Dendritic cell treated with granulocyte-macrophage colony-stimulating factor and Interleukin-4, amounts not matched to agents 40 ng/mL and 50 ng/mL, for 4 days (primary cell): Measurements from ENCODE around the gene FTSJ3.
"Not testable (repeated sequence)": the region's sequence is repeated elsewhere in the genome, so short reads cannot be mapped to it uniquely, and the experiment has no call there.

Source experiments
- H3K27ac Mint-ChIP-seq: one replicate; pipeline ENCODE4 v1.8.0; 2022; ENCODE audit warnings: mild to moderate bottlenecking, mixed read lengths
- H3K27me3 Mint-ChIP-seq: one replicate; pipeline ENCODE4 v1.8.0; 2022; ENCODE audit warnings: mild to moderate bottlenecking, mixed read lengths
- H3K36me3 Mint-ChIP-seq: one replicate; pipeline ENCODE4 v1.8.0; 2022; ENCODE audit warnings: low read depth, mixed read lengths
- H3K4me1 Mint-ChIP-seq: one replicate; pipeline ENCODE4 v1.8.0; 2022; ENCODE audit warnings: low read depth, mixed read lengths
- H3K4me3 Mint-ChIP-seq: one replicate; pipeline ENCODE4 v1.8.0; 2022; ENCODE audit warnings: mild to moderate bottlenecking, moderate library complexity, mixed read lengths
- H3K9me3 Mint-ChIP-seq: one replicate; pipeline ENCODE4 v1.8.0; 2022; ENCODE audit warnings: mixed read lengths
- intact Hi-C: fragments of 100-400 bp; cut with micrococcal nuclease; formaldehyde crosslinking; loops from one replicate; pipeline ENCODE4 v1.15.0; 2022

Gene FTSJ3

DNA sequence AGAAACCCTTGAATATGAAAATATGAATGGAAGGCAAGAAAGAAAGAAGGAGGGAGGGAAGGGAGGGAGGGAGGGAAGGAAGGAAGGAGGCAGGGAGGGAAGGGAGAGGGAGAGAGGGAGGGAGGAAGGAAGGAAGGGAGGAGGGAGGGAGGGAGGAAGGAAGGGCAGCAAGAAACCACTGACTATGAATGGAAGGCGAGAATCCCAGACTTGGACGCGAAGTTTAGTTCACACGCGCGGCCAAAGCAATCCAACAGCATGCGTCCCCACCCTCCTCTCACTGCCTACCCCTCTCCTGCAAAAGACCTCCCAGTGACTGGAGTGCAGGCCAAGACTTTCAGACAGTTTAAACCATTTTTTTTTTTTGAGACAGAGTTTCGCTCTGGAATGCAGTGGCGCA lies 22.9 kb upstream of the FTSJ3 start:
- Mint-ChIP-seq H3K4me3 (no peak overlapping the region), H3K27me3 (peaks cover 7% of the 10 kb centered on the region), H3K9me3 (peaks cover 8% of the 10 kb centered on the region), H3K4me1 (peaks cover 15% of the 10 kb centered on the region), H3K27ac (no peak overlapping the region), H3K36me3 (no peaks in the 10 kb centered on the region)
- intact Hi-C loops: no loop called here

GRCh38 chr17:63848834-63849689 lies 21.6 kb upstream of the FTSJ3 start:
- intact Hi-C loops: loop anchor here (1.0 kb wide), 1 partner anchor 8 kb away; no protein-coding TSS in a partner anchor
- Mint-ChIP-seq H3K4me3 (peak overlapping the region; percentile 83), H3K27ac (peak overlapping the region; percentile 99), H3K9me3 (peaks cover 8% of the 10 kb centered on the region), H3K27me3 (peaks cover 7% of the 10 kb centered on the region), H3K4me1 (peaks cover 18% of the 10 kb centered on the region), H3K36me3 (no peaks in the 10 kb centered on the region)

DNA sequence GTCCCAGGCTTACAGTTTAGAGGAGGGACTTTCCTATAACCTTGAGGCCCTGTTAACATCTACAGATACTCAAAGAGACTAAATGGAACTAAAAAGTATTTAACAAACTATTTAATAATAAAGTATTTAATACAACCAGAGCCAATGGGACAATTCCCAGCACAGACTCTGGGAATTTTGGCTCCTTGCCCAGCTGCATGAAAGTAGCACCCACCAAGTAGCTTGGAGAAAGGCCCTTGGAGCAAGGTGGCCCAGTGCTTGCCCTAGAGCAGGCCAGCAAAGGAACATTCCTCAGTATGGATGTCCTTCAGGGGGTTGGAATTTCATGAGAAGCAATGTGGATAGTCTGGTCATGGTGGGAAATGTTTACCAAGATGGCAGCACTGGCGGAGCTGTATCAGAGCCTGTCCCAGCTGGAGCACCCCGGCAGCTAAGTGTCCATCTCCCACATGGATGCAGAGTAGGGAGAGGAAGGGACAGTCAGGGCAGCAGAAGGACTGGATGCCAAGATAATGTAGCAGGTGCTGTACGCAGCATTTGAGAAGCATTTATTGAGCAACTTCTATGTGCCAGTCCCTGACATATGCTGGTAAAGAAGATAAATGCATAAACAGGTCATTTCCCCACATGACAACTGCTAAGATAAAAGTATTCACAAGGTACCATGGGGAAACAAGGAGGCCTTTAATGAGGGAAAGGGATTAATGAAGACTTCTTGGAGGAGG lies 20.2 kb upstream of the FTSJ3 start:
- Mint-ChIP-seq H3K27me3 (peaks cover 7% of the 10 kb centered on the region), H3K4me3 (no peak overlapping the region), H3K4me1 (peaks cover 28% of the 10 kb centered on the region), H3K27ac (peak overlapping the region; percentile 59), H3K9me3 (peaks cover 8% of the 10 kb centered on the region), H3K36me3 (no peaks in the 10 kb centered on the region)
- intact Hi-C loops: no loop called here

GRCh38 chr17:63845509-63845908 lies 18.0 kb upstream of the FTSJ3 start:
- H3K27ac Mint-ChIP-seq: no peak overlapping the region
- intact Hi-C loops: no loop called here
- peaks cover 18% of the 10 kb centered on the region for H3K36me3 Mint-ChIP-seq
- peaks cover 7% of the 10 kb centered on the region for H3K27me3 Mint-ChIP-seq
- H3K4me3 Mint-ChIP-seq: no peak overlapping the region
- H3K4me1 Mint-ChIP-seq: peaks cover 40% of the 10 kb centered on the region
- peaks cover 8% of the 10 kb centered on the region for H3K9me3 Mint-ChIP-seq

DNA sequence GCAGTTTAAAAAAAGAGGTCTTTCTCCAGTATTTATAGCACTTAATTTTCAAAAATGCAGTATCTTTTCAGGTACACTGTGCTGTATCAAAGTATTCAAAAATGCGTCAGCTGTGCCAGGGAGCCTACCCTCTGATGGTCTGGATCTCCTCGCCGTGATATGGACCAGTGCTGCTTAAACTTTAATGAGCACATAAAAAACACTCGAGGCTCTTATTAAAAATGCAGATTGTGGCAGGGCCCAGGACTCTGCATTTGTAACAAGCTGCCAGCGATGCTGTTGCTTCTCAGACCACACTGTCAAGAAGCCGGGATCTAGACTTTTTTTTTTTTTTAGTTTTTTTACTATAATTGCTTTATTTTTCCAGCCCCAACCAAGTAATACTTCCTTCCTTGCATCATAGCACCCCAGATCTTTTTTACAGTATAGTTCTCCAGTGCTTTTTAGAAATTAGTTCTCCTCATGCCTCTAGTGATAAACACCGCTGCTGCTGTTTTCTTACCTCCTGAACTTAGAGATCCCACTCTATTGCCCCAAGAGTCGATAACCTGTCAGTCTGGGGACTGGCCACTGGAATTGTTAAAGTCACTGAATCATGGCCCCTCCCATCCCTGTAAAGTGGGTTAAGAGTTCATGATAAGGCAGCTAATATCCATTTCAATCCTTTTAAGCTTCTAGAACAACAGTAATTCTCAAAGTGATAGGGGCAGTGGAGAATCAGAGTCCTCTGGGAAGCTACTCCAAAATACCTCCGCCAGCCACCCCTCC lies 16.6 kb upstream of the FTSJ3 start:
- H3K4me1 Mint-ChIP-seq: peaks cover 46% of the 10 kb centered on the region
- peaks cover 18% of the 10 kb centered on the region for H3K36me3 Mint-ChIP-seq
- H3K27ac Mint-ChIP-seq: peak overlapping the region; percentile 93
- H3K9me3 Mint-ChIP-seq: peaks cover 8% of the 10 kb centered on the region
- no peaks in the 10 kb centered on the region for H3K27me3 Mint-ChIP-seq
- peak overlapping the region; percentile 87 for H3K4me3 Mint-ChIP-seq
- intact Hi-C loops: loop anchor here (5.0 kb wide), 3 partner anchors 72 to 407 kb away; partner anchors contain the start of genes CCDC47, DDX42 and STRADA

DNA sequence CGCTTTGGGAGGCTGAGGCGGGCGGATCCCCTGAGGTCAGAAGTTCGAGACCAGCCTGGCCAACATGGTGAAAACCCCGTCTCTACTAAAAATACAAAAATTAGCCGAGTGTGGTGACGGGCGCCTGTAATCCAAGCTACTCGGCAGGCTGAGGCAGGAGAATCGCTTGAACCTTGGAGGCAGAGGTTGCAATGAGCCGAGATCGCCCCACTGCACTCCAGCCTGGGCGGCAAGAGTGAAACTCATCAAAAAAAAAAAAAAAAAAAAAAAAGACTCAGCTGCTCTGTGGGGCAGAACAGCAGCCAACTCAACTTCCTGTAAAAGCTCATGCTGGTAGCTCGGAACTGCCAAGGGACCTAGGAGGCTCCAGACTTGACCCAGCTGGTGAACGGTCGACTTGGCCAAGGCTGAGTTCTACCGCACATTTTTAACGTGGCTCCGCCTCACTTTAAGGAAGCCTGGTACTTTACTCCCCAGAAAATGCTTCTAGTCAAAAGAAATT lies 16.0 kb upstream of the FTSJ3 start:
- peak overlapping the region; percentile 93 for H3K27ac Mint-ChIP-seq
- peak overlapping the region; percentile 87 for H3K4me3 Mint-ChIP-seq
- H3K4me1 Mint-ChIP-seq: peaks cover 48% of the 10 kb centered on the region
- not testable (repeated sequence) for H3K27me3 Mint-ChIP-seq, H3K9me3 Mint-ChIP-seq
- peaks cover 22% of the 10 kb centered on the region for H3K36me3 Mint-ChIP-seq
- intact Hi-C loops: loop anchor here (5.0 kb wide), 3 partner anchors 71 to 406 kb away; partner anchors contain the start of genes CCDC47, DDX42 and STRADA

DNA sequence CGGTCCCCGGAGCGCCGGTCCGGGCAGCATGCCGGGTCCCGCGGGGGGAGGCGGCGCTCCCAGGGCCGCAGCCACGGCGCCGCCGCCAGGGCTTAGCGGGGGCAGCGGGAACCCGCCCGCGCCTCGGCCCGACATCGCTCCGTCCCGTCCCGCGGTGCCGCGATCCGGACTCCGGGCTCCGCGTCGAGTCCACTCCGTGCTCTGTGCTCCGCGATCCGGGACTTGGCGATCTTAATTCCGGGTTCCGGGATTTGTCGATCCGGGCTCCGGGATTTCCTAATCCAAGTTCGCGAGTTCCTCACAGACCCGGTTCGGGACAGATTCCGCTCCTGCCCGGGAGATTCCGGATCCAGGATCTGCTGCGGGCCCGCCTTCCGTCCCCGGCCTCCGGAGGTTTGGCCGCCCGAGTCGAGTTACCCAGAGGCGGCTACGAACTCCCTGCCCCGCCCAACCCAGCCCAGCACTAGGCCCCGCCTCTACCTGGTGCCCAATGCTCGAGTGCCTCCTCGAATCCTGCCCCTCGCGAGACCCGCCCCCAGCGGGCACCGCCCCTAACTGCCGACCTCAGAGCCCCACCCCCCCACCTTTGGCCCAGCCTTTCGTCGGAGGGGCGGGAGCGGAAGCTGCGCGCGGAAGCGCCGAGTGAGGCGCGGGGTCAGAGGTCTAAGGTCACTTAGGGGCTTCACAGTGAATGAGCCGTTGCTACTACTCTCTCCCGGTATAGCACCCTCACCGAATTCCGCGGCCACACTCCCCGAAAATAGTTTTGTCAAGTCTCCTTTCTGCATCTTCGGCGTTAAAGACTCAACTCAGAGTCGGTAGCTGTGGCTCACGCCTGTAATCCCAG lies 15.3 kb upstream of the FTSJ3 start, which contains the start of gene SMARCD2:
Gene SMARCD2, minus strand, starts transcription at position 146 of the 847 bp plus-strand sequence. Its CDS starts 11 bp downstream, at position 135.
- intact Hi-C loops: loop anchor here (1.0 to 5.0 kb wide), 4 partner anchors 15 to 405 kb away; partner anchors contain the start of genes CCDC47, DDX42, FTSJ3 and PSMC5
- Mint-ChIP-seq H3K36me3 (peaks cover 29% of the 10 kb centered on the region), H3K4me1 (peaks cover 49% of the 10 kb centered on the region), H3K27me3 (no peaks in the 10 kb centered on the region), H3K27ac (peak within 1 kb of the TSS; percentile 93), H3K4me3 (peak within 1 kb of the TSS; percentile 87), H3K9me3 (peaks cover 1% of the 10 kb centered on the region)

DNA sequence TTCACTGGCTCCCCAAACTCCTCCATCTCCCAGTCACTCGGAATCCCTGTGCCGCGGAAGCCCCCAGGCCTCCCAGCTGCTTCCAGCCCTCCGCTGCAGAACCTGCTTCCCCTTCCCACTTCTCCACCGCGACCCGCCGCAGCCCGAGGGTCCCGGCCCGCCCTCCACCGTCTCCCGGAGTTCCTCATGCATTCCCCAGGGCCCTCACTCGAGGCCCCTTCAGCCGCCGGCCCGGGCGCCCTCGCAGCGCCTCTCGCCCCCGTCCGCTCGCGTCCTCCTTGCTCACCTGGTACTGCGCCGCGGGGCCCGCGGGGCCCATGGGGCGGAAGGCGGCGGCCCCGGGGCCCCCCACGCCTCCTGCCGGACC lies 14.7 kb upstream of the FTSJ3 start:
- Mint-ChIP-seq H3K36me3 (peaks cover 35% of the 10 kb centered on the region), H3K4me3 (peak overlapping the region; percentile 87)
- intact Hi-C loops: loop anchor here (1.0 to 5.0 kb wide), 4 partner anchors 15 to 405 kb away; partner anchors contain the start of genes CCDC47, DDX42, FTSJ3 and PSMC5

DNA sequence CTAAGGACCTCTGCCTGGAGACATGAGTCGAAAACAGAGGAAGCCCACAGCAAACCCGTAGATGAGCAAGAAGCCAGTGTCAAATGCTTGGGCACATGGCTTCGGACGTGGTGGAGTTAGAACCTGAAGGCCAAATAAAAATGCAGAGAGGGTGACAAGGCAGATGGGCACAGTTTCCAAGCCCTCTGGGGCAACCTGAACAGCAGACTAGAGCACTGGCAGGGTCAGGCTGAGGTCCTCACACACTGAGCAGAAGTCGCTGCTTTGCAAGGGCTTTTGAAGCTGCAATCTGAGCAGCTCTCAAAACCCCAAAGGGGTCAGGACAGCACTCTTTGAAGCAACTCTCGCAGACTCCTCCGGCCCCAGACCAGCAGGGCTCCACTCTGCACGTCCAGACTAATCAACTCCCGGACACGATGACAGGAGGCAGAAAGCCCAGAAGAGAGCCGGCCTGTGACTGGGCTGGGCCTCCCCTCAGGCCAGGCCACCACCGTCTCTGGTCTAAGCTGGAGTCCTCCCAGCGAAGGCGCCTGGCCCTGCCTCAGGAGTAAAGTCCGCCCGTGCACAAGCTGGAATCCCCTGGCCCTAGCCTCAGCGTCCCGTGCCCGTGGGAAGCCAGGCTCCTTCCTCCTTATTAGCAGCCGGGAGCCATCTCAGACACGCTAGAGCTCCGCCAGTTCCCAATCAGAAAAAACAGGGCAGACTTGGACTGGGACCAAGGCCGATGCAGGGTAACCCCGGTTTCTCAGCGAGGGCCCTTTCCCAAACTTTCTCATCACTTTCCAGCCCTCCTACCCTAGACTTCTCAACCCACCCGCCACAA lies 14.1 kb upstream of the FTSJ3 start:
- Mint-ChIP-seq H3K9me3 (no peaks in the 10 kb centered on the region), H3K27me3 (no peaks in the 10 kb centered on the region), H3K4me1 (peaks cover 49% of the 10 kb centered on the region), H3K27ac (peak overlapping the region; percentile 93), H3K36me3 (peaks cover 41% of the 10 kb centered on the region), H3K4me3 (peak overlapping the region; percentile 87)
- intact Hi-C loops: loop anchor here (1.0 to 5.0 kb wide), 5 partner anchors 8 to 404 kb away; partner anchors contain the start of genes CCDC47, DDX42, FTSJ3 and PSMC5

More for the DNA sequence above, 14.7 kb upstream of the FTSJ3 start:
- H3K27me3 Mint-ChIP-seq: no peaks in the 10 kb centered on the region
- peaks cover 49% of the 10 kb centered on the region for H3K4me1 Mint-ChIP-seq
- H3K9me3 Mint-ChIP-seq: no peaks in the 10 kb centered on the region
- H3K27ac Mint-ChIP-seq: peak overlapping the region; percentile 93

DNA sequence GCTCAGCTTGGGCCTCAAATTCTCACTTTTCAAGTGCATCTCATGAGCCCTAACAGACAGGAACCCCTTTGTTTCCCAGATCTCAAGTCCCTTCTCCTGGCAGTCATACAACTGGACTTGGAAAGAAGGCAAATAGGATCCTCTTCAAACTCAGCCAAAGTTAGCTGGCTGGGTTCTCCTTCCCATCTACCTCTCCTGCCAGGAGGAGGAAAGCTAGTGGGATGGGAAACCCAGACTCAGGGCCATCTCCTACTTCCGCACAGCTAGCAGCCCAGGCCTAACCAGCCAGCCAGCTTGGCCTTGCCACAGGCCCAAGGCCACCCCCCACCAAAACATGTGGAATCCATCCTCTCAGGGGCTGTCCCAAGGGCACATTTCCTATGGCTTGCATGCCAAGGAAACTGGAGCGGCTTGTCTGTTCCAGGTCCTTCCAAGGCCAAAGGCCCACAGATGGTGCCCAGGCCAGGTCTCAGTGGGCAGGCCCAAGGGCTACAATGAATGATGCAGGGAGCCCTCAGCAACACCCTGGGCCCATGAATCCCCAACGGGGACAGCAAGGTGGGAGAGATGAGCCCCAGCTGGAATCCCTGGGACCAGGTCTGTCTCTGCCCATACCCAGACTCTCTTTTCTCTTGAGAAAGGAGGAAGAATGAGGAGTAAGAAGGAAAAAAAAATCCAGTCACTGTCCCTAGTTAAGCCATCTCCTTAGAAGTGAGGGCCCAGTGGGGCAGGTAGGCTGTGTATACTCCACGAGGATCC lies 13.3 kb upstream of the FTSJ3 start:
- H3K27ac Mint-ChIP-seq: peak overlapping the region; percentile 93
- intact Hi-C loops: loop anchor here (1.0 to 5.0 kb wide), 4 partner anchors 9 to 403 kb away; partner anchors contain the start of genes CCDC47, DDX42 and STRADA
- H3K4me1 Mint-ChIP-seq: peaks cover 51% of the 10 kb centered on the region
- H3K9me3 Mint-ChIP-seq: no peaks in the 10 kb centered on the region
- H3K4me3 Mint-ChIP-seq: peak overlapping the region; percentile 87
- no peaks in the 10 kb centered on the region for H3K27me3 Mint-ChIP-seq
- peaks cover 49% of the 10 kb centered on the region for H3K36me3 Mint-ChIP-seq

DNA sequence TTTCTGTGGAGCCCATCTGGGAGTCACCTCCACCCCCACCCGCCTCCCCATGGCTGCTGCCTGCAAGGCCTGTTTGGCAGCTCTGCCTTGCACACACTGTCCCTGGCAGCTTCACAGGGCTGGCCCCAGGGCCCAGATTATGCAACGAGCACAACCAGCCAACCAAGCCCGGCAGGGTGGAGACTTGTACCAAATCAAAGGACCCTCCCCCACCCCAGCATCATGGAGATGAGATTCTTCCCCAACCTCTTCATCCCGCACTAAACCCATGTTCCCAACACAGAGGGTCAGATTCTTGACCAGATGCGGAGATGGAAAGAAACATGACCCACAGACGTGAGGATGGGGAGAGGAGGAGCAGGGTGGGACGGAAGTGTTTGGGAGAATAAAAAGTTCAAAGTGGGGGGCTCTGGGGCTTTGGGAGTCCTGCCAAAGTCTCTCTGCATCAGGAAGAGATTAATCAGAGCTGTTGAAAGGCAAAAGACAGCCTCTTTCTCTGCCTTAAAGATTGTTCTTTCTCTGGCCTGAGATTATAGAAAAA lies 11.2 kb upstream of the FTSJ3 start:
- Mint-ChIP-seq H3K36me3 (peaks cover 69% of the 10 kb centered on the region), H3K27me3 (no peaks in the 10 kb centered on the region), H3K27ac (peak overlapping the region; percentile 12), H3K4me3 (no peak overlapping the region), H3K9me3 (no peaks in the 10 kb centered on the region), H3K4me1 (peaks cover 64% of the 10 kb centered on the region)
- intact Hi-C loops: no loop called here
